ENCODE results near the gene PEX14.

- TF ChIP-seq CTCF (IDR thresholded peaks at IDR 0.05), result no peak
- no peak for TF ChIP-seq POLR2A (IDR thresholded peaks at IDR 0.05)
Measured at GRCh38 chr1:10451287-10451686, 23.5 kb upstream of the PEX14 start.

Data from uterus (tissue), 2 donors.